ENCODE results near the gene EI24. TPM values are rescaled to one million over a fixed set of nuclear protein-coding genes. Genes with fewer than 3 reads are reported as not detected.
A peak's percentile ranks its signal among the peaks of the same experiment; 100 is the strongest.

The EI24 gene
- total RNA-seq, 1 experiment from 2014 or later, result 170 TPM

GRCh38 chr11:125552927-125553326, 16.4 kb upstream of the EI24 start:
- intact Hi-C loops (cut with micrococcal nuclease; ENCODE audit: unreplicated experiment), result no loop called here
- peaks cover 49% of the 10 kb centered on the region for H3K9me3 ChIP-seq
- no TSS peak for BruUV-seq (replicated peaks)

GRCh38 chr11:125553357-125553756, 15.9 kb upstream of the EI24 start:
- H3K4me3 ChIP-seq (ENCODE audit: low read depth, low read length), result no peak overlapping the region
- ChIA-PET POLR2A (no interaction called here), CTCF (no interaction called here)
- H3K4me1 ChIP-seq, result no peaks in the 10 kb centered on the region
- Mint-ChIP-seq H3K9me3 (ENCODE audit: unreplicated experiment) (peaks cover 50% of the 10 kb centered on the region), H3K27me3 (ENCODE audit: insufficient read depth, unreplicated experiment) (no peaks in the 10 kb centered on the region), H3K4me3 (ENCODE audit: unreplicated experiment) (no peak overlapping the region), H3K4me1 (ENCODE audit: low read depth, unreplicated experiment) (no peaks in the 10 kb centered on the region), H3K27ac (ENCODE audit: unreplicated experiment) (no peak overlapping the region), H3K36me3 (ENCODE audit: insufficient read depth, unreplicated experiment) (no peaks in the 10 kb centered on the region)
- no peaks in the 10 kb centered on the region for H3K27me3 ChIP-seq (replicated peaks; ENCODE audit: control insufficient read depth, insufficient read depth, low read length)
- TF ChIP-seq CTCF (IDR thresholded peaks at IDR 0.05; ENCODE audit: insufficient read depth in 1 of 2, low read depth in 1 of 2, low read length in 1 of 2, severe bottlenecking in 1 of 2, unreplicated experiment in 1 of 2), result no peak
- no TSS peak for BruUV-seq (replicated peaks)
- peaks cover 49% of the 10 kb centered on the region for H3K9me3 ChIP-seq
- DNase-seq, result peak in 1 of 2 experiments; percentile 39
- no peaks in the 10 kb centered on the region for H3K36me3 ChIP-seq (ENCODE audit: control insufficient read depth, insufficient read depth, low read length)
- intact Hi-C loops (cut with micrococcal nuclease; ENCODE audit: unreplicated experiment), result no loop called here

More at GRCh38 chr11:125552927-125553326, 16.4 kb upstream of the EI24 start:
- Mint-ChIP-seq H3K36me3 (ENCODE audit: insufficient read depth, unreplicated experiment) (no peaks in the 10 kb centered on the region), H3K27ac (ENCODE audit: unreplicated experiment) (no peak overlapping the region), H3K9me3 (ENCODE audit: unreplicated experiment) (peaks cover 52% of the 10 kb centered on the region), H3K4me3 (ENCODE audit: unreplicated experiment) (no peak overlapping the region), H3K27me3 (ENCODE audit: insufficient read depth, unreplicated experiment) (no peaks in the 10 kb centered on the region), H3K4me1 (ENCODE audit: low read depth, unreplicated experiment) (no peaks in the 10 kb centered on the region)
- DNase-seq, result no peak
- ChIA-PET POLR2A (no interaction called here), CTCF (no interaction called here)
- H3K4me1 ChIP-seq, result no peaks in the 10 kb centered on the region
- no peaks in the 10 kb centered on the region for H3K36me3 ChIP-seq (ENCODE audit: control insufficient read depth, insufficient read depth, low read length)
- no peak overlapping the region for H3K4me3 ChIP-seq (ENCODE audit: low read depth, low read length)
- TF ChIP-seq CTCF (IDR thresholded peaks at IDR 0.05; ENCODE audit: insufficient read depth in 1 of 2, low read depth in 1 of 2, low read length in 1 of 2, severe bottlenecking in 1 of 2, unreplicated experiment in 1 of 2), result no peak
- no peaks in the 10 kb centered on the region for H3K27me3 ChIP-seq (replicated peaks; ENCODE audit: control insufficient read depth, insufficient read depth, low read length)

GRCh38 chr11:125554038-125554437, 15.2 kb upstream of the EI24 start:
- Histone ChIP-seq H3K9me3 (peaks cover 49% of the 10 kb centered on the region), H3K27me3 (replicated peaks; ENCODE audit: control insufficient read depth, insufficient read depth, low read length) (no peaks in the 10 kb centered on the region), H3K4me1 (no peaks in the 10 kb centered on the region), H3K4me3 (ENCODE audit: low read depth, low read length) (no peak overlapping the region), H3K36me3 (ENCODE audit: control insufficient read depth, insufficient read depth, low read length) (no peaks in the 10 kb centered on the region)
- POLR2A ChIA-PET, result no interaction called here
- no TSS peak for BruUV-seq (replicated peaks)
- DNase-seq, result no peak
- H3K4me3 Mint-ChIP-seq (ENCODE audit: unreplicated experiment), result no peak overlapping the region
- no peaks in the 10 kb centered on the region for H3K27me3 Mint-ChIP-seq (ENCODE audit: insufficient read depth, unreplicated experiment)
- H3K27ac Mint-ChIP-seq (ENCODE audit: unreplicated experiment), result no peak overlapping the region
- H3K36me3 Mint-ChIP-seq (ENCODE audit: insufficient read depth, unreplicated experiment), result no peaks in the 10 kb centered on the region
- peaks cover 50% of the 10 kb centered on the region for H3K9me3 Mint-ChIP-seq (ENCODE audit: unreplicated experiment)
- no peaks in the 10 kb centered on the region for H3K4me1 Mint-ChIP-seq (ENCODE audit: low read depth, unreplicated experiment)
- intact Hi-C loops (cut with micrococcal nuclease; ENCODE audit: unreplicated experiment), result no loop called here
- no peak for TF ChIP-seq CTCF (IDR thresholded peaks at IDR 0.05; ENCODE audit: insufficient read depth in 1 of 2, low read depth in 1 of 2, low read length in 1 of 2, severe bottlenecking in 1 of 2, unreplicated experiment in 1 of 2)
- CTCF ChIA-PET, result no interaction called here

All from Caco-2 (cell line).